ENCODE measurements around the gene PRKN.

- TF ChIP-seq, protein P1, sequence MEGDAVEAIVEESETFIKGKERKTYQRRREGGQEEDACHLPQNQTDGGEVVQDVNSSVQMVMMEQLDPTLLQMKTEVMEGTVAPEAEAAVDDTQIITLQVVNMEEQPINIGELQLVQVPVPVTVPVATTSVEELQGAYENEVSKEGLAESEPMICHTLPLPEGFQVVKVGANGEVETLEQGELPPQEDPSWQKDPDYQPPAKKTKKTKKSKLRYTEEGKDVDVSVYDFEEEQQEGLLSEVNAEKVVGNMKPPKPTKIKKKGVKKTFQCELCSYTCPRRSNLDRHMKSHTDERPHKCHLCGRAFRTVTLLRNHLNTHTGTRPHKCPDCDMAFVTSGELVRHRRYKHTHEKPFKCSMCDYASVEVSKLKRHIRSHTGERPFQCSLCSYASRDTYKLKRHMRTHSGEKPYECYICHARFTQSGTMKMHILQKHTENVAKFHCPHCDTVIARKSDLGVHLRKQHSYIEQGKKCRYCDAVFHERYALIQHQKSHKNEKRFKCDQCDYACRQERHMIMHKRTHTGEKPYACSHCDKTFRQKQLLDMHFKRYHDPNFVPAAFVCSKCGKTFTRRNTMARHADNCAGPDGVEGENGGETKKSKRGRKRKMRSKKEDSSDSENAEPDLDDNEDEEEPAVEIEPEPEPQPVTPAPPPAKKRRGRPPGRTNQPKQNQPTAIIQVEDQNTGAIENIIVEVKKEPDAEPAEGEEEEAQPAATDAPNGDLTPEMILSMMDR (conservative IDR thresholded peaks at IDR 0.05), result no peak
- no peak for TF ChIP-seq ZFX (IDR thresholded peaks at IDR 0.05)
Measured at GRCh38 chr6:162541019-162541601, 186.5 kb downstream of the PRKN start.

All from C4-2B (cell line).